GM12891 (cell line): ENCODE measurements around the gene CFAP100.

Source experiments
- DNase-seq: peaks from one replicate; pipeline ENCODE4 v3.0.0; 2011; ENCODE audit warnings: low spot score; ENCODE audit not compliant: insufficient read length
- FAIRE-seq: peaks from 2 replicates; lab custom pipeline; 2011; peaks lifted over from hg19 to GRCh38; lab: Jason Lieb, UNC
- PAX5 ChIP-seq: IDR thresholded peaks from 2 replicates; pipeline ENCODE4 v1.6.1; 2011; ENCODE audit warnings: low read length, moderate library complexity, mild to moderate bottlenecking; ENCODE audit not compliant: insufficient read depth, severe bottlenecking
- POLR2A ChIP-seq: IDR thresholded peaks from 2 replicates; pipeline ENCODE4 v1.6.1; 2011; ENCODE audit warnings: low read depth, low read length, control low read depth
- POLR2AphosphoS5 ChIP-seq: IDR thresholded peaks from 2 replicates; pipeline ENCODE4 v1.6.1; 2011; ENCODE audit warnings: low read depth, low read length, control low read depth
- POU2F2 ChIP-seq: IDR thresholded peaks from 2 replicates; pipeline ENCODE4 v1.6.1; 2011; ENCODE audit warnings: low read depth, mild to moderate bottlenecking, control low read depth, low read length, moderate library complexity
- SPI1 ChIP-seq: IDR thresholded peaks from 2 replicates; pipeline ENCODE4 v1.6.1; 2011; ENCODE audit warnings: low read depth, low read length, control low read depth
- TAF1 ChIP-seq: IDR thresholded peaks from 2 replicates; pipeline ENCODE4 v1.6.1; 2011; ENCODE audit warnings: low read depth, low read length, control low read depth

CFAP100 gene

GRCh38 chr3:126390201-126390600 is 4.5 kb upstream of the CFAP100 start:
- no peak for TF ChIP-seq POU2F2
- DNase-seq: no peak
- no peak for FAIRE-seq

- no peak for DNase-seq
- no peak for TF ChIP-seq POLR2A
- TF ChIP-seq SPI1: peak; percentile 49; the same call in 1 of the 2 replicates
- no peak for FAIRE-seq
These were observed 4.0 kb upstream of the CFAP100 start for GRCh38 chr3:126390751-126391150.

GRCh38 chr3:126391631-126392030 is 3.1 kb upstream of the CFAP100 start:
- FAIRE-seq: no peak
- no peak for DNase-seq
- TF ChIP-seq POLR2A (no peak), PAX5 (no peak), POU2F2 (no peak), SPI1 (no peak), TAF1 (no peak)

GRCh38 chr3:126392246-126392645 is 2.5 kb upstream of the CFAP100 start:
- no peak for DNase-seq
- TF ChIP-seq PAX5 (no peak), SPI1 (no peak), POU2F2 (no peak), POLR2A (no peak), TAF1 (no peak), POLR2AphosphoS5 (no peak)
- no peak for FAIRE-seq

GRCh38 chr3:126393563-126393962 is 1.1 kb upstream of the CFAP100 start:
- TF ChIP-seq SPI1: no peak
- no peak for TF ChIP-seq POLR2AphosphoS5
- no peak for TF ChIP-seq PAX5
- no peak for TF ChIP-seq POLR2A
- no peak for TF ChIP-seq POU2F2
- TF ChIP-seq TAF1: no peak
- FAIRE-seq (no peak), DNase-seq (no peak)

- DNase-seq: no peak
- no peak for FAIRE-seq
- TF ChIP-seq TAF1 (no peak), POLR2AphosphoS5 (no peak), SPI1 (no peak), PAX5 (no peak), POLR2A (no peak), POU2F2 (no peak)
These were observed 240 bp downstream of the CFAP100 start for GRCh38 chr3:126394977-126395321.

GRCh38 chr3:126395846-126396513 is 1.3 kb downstream of the CFAP100 start:
- FAIRE-seq (no peak), DNase-seq (no peak)
- TF ChIP-seq POLR2A (no peak), PAX5 (no peak), TAF1 (no peak), POU2F2 (no peak), SPI1 (no peak), POLR2AphosphoS5 (no peak)

GRCh38 chr3:126396536-126396935 is 1.8 kb downstream of the CFAP100 start:
- DNase-seq (no peak), FAIRE-seq (no peak)
- TF ChIP-seq PAX5: no peak
- TF ChIP-seq POLR2AphosphoS5: no peak

- TF ChIP-seq TAF1 (no peak), SPI1 (no peak), PAX5 (no peak), POU2F2 (no peak), POLR2AphosphoS5 (no peak), POLR2A (no peak)
These were observed 3.1 kb downstream of the CFAP100 start for GRCh38 chr3:126397610-126398422.

More at GRCh38 chr3:126397610-126398422, 3.1 kb downstream of the CFAP100 start:
- no peak for FAIRE-seq
- no peak for DNase-seq
